OCI-M1 (cell line): ENCODE measurements around the gene CREM.
A peak's percentile ranks its signal among the peaks of the same experiment; 100 is the strongest.

Source experiments
- DNase-seq: peaks from one replicate; lab custom pipeline; 2025; lab: John Stamatoyannopoulos, UW

Gene CREM

DNA sequence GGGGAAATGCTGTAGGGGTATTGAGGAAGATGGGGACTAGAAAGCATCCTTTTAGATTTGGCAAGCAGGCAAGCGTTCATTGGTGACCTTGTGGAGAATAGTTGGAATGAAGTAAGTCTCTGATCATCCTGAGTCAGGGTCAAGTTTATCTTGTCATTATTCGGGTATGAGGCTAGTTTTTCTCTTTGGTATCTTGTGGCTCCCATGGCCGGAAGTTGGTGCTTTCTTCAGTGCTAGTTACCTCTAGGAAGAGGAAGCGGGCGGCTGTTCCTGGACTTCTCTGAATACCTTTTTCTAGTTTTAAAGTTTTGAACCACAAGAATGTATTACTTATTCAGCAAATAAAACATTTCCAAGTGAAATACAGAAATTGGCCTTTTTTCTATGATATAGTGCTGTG, 9.2 kb downstream of the CREM start:
- no peak for DNase-seq

DNA sequence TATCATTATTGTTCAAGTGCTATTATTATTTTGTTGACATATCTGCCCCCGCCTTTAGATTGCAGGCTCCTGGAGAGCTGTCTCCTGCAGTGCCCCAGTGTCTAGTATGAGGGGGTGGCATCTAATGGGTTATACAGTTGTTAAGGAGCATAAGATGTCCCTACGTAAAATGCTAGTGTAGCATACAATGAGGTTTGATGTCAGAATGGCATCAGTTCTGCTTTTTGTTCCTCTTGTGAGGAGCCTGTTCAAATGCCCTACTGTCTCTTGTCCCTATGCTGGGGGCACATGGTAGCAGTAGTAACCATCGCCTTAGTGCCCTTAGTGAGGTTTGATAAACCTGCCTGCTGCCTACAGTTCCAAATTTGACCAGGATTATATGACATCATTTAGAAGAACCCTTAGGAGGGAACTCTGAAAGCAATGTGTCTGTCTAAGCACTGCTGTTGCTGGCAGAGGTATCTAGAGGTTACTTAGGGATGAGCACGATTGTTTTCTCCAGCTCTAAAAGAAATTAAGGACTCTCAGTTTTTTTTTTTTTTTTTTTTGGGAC, 9.7 kb downstream of the CREM start:
- peak; percentile 24 for DNase-seq

DNA sequence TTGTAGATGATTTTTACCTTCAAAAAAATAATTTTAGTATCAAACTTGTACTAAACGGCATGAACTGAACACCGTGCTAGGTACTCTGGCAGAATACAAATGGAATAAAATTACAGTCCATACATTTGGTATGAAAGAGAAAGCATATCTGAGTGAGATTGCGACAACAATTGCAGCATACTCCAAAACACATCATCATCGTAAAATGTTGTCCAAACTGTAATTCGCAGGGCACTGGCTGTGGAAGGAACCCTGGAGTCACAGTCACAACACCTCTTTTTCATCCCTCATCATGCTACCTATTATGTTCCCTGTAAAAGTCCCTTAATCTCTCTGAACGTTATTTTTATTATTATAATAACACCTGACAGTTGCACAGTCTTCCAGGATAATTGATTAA, 13.5 kb downstream of the CREM start:
- DNase-seq, result no peak

DNA sequence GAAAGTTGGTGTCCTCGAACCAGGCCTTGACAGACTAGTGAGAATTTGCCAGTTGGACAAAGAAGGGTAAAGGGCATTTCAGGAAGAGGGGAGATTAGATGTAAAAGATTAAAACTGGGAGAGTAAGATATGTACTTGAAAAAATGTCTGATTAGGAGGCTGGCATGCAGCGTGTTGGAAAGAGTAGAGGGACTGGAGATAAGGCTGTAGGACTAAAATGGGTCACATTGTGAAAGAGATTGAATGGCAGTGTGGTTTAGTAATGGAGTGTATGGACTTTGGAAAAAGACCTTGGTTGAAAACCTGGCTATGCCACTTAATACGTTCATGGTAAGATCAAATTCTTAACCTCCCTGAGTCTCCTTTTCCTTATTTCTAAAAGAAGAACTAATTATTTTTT, 14.1 kb downstream of the CREM start:
- peak; percentile 44 for DNase-seq

DNA sequence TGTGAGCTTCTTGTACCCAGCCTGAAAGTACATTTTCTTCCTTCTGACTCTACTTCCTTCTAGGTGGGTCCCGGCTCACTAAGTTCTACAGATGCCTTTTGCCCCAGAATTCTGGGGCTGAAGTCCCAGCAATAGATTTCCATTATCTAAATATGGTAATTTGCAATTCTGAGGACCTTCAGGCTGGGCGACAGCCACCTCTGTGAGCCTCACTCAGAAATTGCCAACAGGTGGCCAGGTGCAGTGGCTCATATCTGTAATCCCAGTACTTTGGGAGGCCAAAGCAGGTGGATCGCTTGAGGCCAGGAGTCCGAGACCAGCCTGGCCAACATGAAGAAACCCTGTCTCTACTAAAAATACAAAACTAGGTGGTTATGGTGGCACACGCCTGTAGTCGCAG, 23.7 kb downstream of the CREM start:
- no peak for DNase-seq

DNA sequence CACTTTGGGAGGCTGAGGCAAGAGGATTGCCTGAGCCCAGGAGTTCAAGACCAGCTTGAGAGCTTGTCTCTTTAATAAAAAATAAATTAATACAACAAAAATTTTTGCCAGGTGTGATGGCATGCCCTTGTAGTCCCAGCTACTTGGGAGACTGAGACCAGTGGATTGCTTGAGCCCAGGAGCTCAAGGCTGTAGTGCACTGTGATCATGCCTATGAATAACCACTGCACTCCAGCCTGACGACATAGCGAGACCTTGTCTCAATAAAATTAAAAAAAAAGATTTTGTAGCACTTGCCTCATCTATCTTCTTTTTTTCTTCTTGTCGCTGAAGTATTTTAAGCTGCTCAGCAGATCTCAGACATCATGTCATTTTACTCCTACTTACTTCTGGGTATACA, 26.3 kb downstream of the CREM start:
- DNase-seq, result no peak

DNA sequence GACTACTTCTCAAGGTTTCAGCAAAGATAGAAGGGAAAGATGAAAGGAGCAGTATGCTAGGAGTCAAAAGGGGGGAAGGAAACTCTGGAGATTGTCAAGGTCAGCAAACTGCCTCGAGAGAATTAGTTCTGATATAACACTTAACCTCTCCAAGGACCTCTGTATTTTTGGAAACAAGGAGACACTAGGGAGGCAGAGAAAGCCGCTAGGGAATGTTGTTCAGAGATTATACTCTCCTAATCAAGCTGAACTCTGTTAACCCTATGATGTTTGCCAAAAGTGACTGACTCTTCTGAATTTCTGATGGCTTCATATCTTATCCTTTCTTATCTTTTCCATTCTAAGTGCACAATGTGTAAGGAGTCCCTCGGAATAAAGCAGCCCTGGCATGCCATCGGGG, 27.1 kb downstream of the CREM start:
- peak; percentile 11 for DNase-seq

DNA sequence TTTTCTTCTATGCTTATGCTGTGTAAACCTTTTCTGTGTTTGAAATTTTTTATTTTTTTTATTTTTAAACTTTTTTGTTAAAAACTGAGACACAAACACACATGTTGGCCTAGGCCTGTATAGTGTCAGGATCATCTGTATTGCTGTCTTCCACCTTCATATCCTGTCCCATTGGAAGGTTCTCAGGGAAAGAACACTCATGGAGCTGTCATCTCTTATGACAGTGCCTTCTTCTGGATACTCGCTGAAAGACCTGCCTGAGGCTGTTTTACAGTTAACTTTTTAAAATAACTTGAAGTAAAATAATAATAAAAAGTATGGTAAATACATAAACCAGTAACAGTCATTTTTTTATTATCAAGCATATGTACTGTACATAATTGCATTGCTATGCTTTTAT, 34.1 kb downstream of the CREM start:
- DNase-seq, result no peak

DNA sequence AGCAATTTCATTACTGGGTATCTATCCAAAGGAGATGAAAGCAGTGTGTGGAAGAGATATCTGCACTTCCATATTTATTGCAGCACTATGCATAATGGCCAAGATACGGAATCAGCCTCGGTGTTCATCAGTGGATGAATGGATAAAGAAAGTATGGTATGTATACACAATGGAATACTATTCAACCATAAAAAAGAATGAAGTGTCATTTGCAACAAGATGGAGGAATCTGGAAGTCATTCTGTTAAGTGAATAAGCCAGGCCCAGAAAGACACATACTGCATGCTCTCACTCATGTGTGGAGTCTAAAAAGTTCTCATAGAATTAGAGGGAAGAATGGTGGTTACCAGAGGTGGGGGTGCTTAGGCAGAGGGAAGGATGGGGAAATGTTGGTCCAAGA, 35.3 kb downstream of the CREM start:
- no peak for DNase-seq

DNA sequence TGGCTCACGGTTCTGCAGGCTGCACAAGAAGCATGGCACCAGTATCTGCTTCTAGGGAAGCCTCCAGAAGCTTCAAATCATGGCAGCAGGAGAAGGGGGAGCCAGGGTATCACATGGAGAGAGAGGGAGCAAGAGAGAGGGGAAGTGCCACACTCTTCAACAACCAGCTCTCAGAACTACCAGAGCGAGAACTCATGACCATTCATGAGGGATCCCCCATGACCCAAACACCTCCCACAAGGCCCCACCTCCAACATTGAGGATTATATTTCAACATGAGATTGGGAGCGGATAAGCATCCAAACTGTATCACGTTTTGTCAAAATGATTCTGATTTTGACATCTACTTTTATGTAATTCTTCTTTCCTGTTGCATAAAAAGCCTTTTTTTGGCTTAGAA, 38.5 kb downstream of the CREM start:
- no peak for DNase-seq

DNA sequence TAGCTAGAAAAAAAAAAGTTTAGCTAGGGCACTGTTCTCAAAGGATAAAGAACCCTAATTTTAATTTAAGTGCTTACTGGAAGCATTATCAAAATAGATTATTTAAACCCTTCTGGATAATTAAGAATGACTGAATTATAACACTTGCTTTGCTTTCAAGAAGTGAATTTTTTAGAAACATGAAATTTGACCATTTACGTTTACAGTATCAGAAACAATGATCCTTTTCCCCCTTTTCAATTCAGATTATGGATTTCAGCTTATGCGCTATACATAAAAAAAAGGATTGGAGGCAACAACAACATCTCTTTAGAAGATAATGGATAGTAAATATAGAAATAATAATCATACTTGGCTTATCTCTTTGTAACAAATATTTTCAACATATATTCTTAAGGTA, 39.2 kb downstream of the CREM start:
- DNase-seq, result no peak

DNA sequence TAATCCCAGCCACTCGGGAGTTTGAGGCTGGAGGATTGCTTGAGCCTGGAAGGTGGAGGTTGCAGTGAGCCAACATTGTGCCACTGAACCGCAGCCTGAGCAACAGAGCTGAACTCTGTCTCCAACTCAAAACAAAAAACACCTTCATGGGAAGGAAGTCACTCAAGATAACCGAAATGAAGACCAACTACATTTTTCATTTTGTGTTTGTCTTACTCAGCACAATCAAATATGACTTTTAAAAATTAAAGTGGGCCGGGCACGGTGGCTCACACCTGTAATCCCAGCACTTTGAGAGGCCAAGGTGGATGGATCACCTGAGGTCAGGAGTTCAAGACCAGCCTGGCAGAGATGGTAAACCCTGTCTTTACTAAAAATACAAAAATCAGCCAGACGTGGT, 40.0 kb downstream of the CREM start:
- DNase-seq, result no peak

DNA sequence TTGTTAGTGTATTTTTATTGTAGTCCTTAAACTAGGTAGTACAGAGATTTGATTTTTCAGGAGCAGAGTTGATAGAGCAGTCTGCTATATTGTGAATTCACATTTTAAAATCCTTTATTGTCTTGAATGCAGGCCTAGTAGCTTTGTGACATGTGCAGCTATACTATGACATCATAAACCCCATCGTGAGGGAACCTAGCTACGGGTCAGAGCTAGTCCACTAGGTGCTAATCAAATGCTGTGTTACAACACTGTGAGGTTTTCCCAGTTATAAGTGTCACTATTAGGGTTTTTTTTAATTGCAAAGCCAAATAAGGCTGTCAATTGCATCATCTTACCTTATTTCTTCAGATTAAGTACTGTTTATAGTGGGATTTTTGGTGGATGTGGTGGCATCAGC, 40.7 kb downstream of the CREM start:
- DNase-seq, result no peak

DNA sequence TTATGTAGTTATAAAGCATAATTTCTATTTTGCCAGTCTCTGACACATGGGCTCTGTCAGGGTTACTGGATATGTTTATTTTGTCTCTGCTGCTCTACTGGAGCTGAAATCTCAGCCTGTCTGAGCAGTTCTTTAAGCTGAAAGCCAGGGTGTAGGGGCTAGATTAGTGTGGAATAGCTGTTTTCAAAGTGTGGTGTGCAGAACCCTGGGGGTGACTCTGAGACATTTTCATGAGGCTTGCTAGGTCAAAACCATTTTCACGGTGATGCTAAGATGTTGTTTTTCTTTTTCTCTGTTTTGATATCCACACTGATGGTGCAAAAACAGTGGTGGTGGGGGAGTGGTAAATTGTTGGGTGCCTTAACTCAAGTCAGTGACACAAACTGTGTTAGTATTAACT, 45.5 kb downstream of the CREM start:
- no peak for DNase-seq

DNA sequence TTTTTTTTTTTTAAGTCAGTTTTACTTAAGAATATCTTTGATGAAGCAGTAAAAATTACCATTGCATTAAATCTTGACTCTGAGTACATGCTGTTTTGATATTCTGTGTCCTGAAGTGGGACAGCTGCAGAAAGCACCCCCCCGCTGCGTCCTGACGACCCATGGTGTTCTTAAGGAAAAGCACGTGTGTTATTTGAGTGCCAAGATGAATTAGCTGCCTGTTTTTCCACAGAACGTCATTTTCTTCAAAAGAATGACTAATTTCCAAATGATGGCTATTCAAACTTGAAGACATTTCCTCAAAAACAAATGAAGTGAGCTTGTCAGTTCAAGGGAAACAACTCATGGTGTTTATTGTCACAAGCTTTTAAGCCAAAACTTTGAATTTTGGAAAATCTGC, 45.9 kb downstream of the CREM start:
- no peak for DNase-seq

DNA sequence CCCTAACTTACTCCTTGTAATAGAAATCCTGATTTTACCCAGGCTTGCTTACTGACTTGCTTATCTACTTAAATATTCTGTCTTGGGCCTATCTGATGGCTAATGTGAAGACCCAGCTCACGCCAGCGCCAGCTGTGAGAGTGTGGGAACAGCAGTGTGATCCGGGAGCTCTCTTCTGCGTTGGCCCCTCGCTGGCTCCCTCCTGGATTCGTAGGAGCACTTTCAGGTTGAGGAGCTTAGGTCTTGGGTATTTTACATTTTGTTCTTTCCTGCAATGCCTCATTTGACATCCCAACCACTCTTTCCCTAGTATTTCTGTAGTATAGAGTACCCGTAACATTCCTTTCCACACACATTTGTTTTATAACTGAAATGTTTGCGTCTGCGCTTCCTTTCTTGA, 51.7 kb downstream of the CREM start:
- no peak for DNase-seq

DNA sequence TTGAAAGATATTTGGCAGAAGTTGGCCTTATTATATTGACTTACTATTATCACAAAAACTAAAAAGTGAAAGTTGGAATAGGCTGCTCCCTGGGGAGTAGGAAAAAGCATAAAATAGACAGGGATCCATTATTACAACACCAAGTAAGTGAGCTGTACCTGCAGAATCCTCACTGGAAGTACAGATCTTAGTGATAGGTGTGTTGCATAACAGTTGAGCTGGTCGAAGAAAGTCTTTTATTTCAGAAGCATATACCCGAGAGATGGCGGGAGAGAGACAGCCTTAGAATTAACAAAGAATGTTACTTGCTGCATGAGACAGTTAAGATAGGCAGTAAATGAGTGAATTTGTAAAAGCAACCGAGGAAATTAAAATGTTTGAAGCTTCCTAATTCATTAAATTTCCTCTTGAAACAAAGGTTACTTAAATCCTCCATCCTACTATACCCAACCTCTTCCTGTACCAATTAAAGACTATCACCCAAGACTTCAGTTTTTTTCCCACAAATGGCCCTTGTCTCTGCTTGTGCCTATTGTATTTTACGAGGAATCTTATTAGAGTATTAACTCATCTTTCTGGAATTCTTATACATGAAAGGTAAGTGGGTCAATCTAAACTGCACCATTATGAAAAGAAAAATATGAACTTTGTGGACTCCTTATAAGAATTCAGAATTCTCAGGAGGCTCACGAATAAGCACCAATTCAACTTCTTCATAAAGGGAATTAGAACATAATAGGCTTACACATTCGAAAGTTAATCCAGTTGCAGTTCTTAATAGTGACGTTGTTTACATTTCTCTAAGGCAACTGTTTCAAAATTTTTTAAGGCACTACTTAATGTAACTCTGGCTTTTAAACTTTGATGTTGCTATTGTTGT, 56.2 kb downstream of the CREM start:
- DNase-seq, result no peak

DNA sequence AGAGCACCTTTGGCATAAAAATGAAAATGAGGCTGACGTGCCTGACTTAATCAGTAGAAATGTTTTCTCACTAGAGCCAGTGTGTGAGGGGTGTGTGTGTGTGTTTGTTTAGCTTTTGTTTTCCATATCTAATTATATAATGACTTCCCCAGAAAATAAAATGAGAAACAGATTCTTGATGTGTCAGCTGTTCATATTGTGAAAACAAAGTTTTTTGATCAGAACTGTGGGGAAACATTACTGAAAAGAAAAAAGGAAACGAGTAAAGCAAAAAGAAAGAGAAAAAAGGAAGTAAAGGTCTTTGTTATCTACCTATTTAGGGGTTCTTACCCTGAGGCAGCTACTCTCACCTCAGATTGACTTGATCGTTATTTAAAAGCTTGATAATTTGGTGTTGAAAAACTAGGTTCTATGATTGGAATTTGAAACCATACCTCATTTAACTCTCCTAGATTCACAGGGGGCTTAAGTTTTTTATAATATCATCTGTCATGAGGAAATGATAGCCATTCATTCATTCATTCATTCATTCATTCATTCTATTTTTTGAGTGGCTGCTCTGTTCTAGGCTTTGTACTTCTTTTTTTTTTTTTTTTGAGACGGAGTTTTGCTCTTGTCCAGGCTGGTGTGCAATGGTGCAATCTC, 58.0 kb downstream of the CREM start:
- no peak for DNase-seq

DNA sequence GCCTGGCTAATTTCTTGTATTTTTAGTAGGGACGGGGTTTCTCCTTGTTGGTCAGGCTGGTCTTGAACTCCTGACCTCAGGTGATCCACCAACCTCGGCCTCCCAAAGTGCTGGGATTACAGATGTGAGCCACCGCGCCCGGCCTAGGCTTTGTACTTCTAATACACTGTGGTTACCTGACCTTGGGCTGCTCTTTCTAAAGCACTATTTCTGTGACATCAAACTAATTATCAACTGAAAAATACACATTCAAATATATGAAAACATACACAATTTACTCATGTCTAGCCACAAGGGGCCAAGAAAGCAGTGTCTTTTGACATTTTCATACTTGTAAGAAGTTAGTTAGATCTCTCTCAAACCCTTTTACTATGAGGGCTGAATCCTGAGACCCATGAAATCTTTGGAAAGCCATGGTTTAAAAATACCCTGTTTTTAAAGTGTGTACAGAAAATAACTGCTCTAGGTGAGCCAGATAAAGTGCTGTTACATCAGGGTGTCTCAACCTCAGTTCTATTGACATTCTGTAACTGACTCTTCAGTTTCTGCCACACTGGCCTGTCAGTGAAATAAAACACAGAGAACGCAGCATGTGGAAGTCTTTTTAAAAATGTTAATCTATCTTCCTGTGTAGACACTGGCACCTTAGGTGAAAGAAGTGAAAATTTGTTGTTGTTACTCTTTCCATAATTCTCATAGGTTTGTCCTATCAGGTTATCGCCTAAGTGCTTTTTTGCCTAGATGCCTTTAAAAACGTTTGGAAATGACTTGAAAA, 58.8 kb downstream of the CREM start:
- DNase-seq, result no peak

DNA sequence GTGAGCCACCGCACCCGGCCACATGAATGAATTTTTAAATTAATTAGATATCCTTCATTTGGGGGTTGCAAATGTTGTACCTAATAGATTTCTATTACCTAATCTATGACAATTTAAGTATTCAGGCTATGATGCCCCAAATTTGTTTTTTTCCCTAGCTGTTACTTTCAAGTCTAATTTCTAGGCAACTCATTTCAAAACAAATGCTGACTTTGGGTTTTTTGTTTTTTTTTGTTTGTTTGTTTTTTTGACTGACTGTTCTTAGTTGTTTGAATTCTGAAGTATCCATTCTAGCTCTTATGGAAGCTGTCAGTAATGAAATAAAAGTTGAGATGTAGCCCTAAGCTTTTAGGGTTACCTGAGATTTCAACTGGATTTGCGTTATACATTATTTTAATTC, 62.3 kb downstream of the CREM start:
- DNase-seq, result no peak

DNA sequence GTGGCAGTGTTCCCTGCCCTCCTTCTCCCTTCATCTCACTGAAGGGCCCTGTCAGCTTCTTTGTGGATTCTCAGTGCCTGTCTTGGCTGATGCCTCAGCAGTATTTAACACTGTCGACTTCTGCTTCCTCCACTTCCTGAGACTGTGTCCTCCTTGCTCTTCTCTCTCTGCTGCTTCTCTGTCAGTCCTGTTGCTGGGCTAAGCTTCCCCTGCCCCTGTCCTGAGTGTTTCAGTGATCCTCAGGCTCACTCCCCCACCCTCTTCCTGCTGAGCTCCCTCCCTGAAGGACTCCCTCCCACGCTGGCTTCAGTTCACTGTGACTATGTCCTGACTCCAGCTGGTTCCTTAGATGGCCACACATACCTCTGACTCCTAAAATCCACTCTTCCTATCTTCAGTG, 64.9 kb downstream of the CREM start:
- DNase-seq, result peak; percentile 21

DNA sequence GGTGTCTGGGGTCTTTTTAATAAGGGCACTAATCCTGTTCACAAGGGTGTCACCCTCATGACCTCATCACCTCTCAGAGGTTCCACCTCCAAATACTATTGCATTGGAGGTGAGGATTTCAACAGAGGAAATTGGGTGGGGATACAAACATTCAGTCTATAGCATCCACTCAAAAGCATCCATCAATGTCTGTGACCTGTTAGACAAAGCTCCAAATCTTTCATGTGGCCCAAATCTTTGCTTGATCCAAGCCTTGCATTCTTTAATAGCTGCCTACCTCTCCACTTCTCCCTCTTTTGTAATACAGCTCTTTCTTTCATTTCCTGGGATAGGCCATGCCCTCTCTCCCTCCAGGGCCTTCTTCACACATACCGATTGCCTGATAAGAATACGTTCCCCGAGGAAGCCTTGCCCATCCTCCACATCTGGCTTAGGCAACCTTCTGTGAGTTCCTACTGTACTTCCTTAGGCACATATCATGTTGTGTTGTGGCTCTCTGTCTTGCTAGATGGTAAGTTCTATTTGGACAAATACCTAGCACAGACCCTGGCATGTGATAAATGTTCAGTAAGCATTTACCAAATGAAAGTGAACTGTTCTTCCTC, 66.1 kb downstream of the CREM start:
- DNase-seq, result peak; percentile 38
